GM19452 (cell line): Measurements from ENCODE around the gene SP140L.
"Not testable (repeated sequence)": the region's sequence is repeated elsewhere in the genome, so short reads cannot be mapped to it uniquely, and the experiment has no call there.

Experiments
- ATAC-seq: cut with Tn5 transposase; IDR thresholded peaks from one replicate; pipeline ENCODE4 v1.9.1; 2021; ENCODE audit not compliant: unreplicated experiment

SP140L gene

DNA sequence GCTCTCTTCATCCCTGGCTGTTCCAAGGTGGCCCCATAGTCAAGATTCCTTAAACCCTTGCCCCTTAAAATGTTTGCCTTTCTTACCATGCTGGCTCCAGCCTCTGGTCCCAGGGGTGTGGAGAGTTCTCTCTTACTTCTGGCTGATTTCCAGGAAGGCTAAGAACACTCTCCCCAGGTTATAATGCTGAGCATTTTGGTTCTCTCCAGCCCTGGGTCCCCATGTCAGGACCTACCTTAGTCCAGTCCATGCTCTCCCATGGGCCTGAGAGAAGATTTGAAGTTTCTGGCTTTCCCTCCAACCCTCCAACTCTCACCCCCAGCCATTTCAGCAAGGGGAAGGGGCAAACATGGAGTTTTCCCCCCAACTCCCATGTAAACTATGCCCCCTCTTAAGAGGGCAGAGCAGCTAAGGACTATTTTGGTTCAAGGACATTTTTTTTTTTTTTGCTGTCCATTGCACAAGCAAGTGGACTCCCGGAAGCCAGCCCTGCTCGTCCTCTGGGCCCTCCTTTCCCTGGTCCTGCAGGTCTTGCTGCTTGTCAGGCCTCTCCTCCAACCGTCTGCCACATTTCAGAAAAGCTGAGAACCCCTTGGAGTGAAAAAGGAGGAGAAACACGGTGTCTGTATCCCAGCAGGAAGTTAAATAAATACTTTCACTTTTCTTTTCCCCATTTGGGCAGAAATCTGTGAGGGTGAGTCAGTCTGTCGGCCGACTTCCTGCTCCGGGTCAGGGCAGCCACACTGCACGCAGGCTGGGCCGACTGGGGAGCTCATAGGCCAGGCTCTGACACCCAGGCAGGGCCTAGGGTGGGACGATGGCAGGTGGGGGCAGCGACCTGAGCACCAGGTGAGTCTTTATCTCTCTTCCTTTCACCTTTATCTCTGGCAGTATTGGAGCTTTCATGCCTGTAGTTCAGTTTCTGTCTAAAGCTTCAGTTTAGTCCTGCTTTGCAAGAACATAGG is at the start of gene SP140L:
Gene SP140L (plus strand): TSS at position 741 of the 965 bp plus-strand sequence. CDS start 77 bp downstream, at position 818.
- ATAC-seq, result peak; percentile 92

DNA sequence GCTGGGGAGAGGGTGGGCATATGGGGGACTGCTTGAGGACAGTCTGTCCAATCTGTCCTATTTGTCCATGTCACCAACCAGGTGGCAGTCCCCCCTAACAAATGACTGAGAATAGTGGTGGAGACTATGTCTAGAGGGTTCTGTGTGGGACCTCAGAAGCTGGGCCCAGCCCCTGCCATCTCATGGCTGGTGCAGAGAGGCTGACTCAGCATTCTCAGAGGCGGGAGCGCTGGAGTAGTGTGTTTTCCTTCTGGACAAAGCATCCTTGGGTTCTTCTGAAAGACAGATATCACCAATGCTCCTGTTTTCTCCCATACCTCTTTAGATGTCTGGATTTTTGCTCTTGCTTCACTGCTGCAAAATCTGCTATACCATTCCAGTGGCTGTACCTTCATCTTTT is 44.1 kb upstream of the SP140L start:
- ATAC-seq, result no peak

DNA sequence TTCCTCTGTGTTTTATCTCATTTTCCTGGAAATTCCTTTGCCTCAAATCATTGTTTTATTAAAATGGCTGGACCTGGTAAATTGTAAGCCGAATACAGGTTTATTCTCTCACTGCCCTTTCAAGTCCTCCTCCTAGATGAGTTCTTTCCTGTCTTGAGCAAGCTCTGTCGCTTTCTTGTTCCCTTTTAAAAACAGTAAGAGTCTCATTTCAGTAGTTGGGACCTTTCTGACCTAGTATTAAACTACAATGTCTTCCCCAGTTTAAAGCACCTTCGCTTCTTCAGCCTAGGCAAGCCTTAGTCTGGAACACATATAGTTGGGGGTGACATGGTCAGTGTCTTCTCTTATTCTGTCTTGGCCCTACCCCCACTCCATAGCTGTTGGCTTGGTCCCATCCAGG is 40.9 kb upstream of the SP140L start:
- ATAC-seq, result no peak

DNA sequence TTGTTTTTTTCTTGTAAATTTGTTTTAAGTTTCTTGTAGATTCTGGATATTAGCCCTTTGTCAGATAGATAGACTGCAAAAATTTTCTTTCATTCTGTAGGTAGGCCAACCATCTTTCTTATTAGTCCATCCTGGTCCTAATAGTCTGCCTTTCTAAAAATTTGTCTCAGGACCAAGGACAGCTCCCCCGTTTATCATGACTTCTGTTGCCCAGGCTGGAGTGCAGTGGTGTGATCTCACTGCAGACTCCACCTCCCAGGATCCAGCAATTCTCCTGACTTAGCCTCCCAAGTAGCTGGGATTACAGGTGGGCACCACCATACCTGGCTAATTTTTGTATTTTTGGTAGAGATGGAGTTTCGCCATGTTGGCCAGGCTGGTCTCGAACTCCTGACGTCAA is 37.7 kb upstream of the SP140L start:
- not testable (repeated sequence) for ATAC-seq

DNA sequence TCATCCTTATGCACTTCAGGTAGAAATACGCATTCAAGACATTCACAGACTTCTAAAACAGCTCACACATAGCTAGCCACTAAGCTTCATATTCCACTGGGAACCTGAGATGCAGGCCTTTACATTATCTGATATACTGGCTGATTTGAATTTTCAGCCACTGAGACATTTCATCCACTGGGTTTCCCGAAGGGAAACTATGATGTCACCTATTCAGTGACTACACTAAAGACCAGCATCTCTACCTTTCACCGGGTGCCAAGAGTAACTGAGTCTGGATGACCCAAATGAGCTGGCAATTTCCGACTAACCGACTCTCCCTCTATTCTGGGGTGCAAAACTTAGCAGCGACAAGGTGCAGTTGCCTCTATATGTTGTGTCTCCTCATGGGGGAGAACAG is 31.8 kb upstream of the SP140L start:
- ATAC-seq, result no peak

DNA sequence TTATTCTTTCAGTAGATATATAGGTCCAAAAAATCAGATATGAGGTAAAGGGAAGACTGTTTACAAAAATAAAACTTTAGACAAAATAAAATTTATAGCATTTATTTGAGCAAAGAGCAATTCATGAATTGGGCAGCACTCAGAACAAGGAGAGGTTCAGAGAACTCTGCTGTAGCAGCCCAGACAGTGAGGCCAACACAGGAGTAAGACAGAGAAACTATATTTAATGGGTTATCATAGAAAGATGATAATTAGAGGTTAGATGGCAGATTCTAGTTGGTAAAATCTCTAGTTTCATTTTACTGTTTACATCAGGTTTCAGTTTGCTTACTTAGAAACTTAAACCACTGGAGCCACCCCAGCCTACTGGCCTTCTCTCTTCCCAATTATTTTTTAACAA is 30.1 kb upstream of the SP140L start:
- ATAC-seq, result no peak

DNA sequence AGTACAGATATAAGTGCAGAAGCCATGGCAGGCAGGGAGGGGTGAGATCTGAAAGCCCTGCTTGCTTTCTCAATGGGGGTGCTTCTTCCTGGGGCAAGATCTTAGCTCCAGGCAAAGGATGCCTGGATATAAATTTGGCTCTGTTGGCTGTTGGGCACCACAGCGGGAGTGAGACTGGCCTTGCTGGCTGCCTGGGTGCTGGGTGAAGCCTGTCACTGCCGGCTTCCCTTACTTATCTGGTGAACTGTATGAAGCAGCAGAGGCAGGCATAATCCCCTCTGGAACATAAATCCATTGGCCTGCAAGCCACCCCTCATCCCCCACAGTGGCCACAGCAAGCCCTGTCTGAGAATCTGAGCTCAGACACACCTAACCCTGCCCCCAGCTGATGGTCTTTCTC is 27.4 kb upstream of the SP140L start:
- no peak for ATAC-seq

DNA sequence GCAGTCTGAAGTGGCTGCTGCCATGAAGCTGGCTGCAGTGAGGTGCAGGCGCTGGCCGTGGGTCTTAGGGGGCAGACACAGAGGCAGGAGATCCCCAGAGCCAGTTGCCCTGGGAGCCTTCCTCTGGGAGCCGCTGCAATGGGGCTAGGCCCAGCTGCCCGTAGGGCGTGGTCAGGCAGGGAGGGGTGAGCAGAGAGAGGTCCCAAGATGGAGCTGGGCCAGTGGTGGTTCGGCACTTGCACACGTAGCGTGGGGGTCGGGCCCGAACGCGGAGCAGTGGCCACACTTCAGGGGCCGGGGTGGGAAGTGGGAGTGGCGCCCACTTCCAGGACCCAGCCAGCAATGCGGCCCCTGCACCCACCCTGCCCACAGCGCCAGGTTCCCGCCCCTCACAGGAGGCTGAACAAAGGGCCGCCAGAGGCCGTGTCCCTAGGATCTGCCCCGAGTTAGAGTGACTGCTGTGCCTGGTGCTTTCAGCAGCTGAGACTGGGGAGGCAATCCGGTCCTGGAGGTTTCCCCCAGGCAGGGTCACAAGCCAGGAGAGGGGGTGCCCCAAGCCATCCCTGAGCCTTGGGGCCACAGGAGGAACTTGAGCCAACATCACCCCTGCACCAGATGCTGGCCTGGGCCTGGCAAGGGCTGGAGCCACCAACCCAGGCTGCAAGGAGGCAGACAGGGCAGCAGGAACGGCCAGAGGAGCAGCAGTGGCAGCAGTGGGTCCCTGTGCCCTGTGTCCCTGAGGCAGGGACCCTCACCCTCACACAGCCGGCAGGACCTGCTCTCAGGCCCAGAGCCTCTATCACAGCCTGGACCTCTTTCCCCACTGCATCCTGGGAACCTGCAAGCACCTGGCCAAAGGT is 21.3 kb upstream of the SP140L start:
- no peak for ATAC-seq

DNA sequence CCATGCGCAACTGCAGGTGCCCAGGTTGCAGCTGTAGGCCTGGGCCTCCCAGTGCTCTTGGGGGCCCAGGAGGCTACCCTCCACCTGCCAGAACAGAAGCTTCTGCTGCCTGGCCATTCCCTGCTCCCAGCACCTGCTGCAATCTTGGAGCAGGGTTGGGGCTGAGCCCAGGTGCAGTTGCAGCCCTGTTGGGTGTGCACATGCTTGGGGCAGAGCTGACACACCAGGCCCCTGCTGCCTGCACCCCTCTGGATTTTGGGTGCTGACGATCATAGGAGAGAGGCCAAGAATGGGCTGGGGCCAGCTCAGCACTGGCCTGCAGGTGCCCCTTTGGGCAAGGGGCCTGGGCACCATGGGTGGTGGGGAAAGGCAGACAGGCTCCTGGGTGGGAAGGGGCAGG is 20.5 kb upstream of the SP140L start:
- no peak for ATAC-seq

DNA sequence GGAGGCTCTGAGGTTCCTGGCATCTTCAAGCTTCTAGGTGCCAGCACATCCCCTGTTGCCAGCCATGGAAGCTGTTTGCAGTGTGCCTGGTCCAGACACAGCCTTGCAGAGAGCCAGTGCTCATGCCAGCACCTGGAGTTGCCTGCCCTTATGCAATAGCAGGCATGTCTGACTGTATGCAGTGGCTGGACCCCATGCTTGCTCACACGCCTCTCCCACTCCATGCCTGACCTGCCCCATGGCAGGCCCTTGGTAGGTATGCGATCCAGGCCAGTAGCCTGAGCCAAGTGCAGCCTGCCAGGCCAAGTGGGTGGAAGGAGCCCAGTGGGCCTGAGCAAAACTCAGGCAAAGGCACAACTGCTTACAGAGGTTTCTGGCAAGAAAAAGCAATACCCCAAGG is 19.5 kb upstream of the SP140L start:
- no peak for ATAC-seq

DNA sequence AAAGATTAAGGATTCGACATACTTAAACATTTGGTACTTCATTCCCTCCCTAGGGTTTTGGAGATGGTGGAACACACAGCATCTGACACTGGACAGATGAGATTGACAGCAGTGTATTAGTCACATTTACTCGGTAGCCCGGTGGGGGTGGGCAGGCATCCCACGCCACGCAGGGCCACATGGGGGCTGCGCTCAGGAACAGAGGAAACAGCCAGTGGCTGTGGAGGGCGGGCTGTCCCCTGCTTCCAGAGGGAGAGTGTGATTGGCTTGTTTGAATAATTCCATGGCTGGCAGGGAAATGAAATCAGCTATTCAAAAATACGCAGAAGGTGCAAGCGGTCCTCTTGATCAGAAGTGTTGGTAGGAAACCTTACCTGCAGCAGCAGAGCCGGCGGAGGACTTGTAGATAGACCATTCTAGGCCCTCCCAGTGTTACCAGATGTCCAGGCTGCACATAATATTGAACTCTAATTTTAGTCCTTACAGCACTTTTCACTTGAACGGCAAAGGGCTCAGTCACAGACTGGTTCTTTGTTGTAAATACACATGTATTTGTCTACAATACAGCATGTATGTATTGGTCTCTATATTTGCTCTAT is 18.5 kb upstream of the SP140L start:
- no peak for ATAC-seq

DNA sequence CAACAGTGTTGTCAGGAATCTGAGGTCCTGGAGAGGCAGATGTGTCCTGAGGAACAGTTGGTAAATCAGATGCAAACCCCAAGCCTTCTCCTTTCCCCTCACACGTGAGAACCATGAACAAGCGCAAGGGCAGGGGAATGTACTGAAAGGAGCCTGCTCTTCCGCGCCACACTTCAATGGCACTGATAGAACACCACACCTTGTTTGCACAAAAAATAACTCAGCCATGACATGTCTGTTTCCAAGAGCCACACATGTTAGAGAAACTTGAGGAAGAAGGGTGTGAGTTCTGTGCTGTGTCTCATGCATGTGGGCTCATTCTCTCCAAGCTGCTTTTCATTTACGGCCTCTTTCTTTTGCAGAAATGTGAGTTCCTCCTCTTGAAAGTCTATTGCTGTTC is 16.2 kb upstream of the SP140L start:
- not testable (repeated sequence) for ATAC-seq

DNA sequence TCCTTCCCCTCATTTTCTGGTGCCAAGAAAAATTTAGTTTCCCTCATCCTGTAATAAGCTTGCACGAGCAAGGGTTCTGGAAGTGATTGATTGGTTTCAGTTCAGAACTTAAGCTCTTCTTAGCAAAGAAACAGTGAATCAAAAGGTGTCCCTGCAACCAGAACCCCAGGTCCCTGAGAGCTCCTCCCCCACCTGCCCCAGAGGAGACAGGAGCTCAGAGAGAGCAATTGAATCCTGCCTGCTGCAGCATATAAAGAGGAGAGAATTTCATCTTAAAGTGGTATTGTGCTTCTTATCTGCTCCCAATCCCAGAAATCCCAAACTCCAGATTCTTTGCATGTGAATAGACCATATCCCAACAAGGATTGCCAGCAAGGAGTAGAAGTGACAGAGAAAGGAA is 15.4 kb upstream of the SP140L start:
- ATAC-seq, result not testable (repeated sequence)

DNA sequence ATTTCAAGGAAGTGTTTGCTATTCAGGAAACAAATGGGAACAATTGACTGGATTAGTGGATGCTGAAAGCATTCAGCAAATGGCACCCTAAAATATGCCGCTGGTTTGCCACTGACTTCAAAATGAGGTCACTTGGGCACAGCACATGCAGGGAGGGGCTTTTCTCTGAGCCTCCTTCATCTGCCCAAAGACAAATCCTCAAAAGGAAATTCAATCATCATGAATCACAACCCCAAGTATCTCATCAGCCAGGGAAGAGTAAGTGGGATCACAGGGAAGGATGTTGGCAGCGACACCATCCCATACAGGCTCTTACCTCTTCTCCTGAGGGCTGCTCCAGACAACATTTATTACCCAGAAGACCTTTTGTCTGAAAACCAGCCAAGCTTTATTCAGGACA is 14.4 kb upstream of the SP140L start:
- ATAC-seq, result no peak

DNA sequence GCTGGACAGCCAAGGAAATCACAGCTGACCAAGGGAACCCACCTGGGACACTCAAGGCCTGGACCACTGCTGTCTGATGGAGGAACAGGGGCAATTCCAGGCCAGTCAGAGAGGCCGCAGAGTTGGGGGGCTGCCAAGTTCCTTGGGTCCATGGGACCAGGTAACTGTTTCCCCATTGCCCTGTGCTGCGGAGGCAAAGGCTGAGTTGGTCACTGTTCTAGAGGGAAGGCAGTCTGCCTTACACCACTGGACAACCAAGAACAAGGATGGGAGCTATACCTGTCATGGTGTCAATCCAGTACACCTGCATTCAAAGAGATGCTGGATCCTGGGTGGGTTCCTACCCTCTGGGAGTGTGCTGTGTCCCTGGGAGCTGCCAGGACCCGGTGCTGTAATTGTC is 9.6 kb upstream of the SP140L start:
- no peak for ATAC-seq

DNA sequence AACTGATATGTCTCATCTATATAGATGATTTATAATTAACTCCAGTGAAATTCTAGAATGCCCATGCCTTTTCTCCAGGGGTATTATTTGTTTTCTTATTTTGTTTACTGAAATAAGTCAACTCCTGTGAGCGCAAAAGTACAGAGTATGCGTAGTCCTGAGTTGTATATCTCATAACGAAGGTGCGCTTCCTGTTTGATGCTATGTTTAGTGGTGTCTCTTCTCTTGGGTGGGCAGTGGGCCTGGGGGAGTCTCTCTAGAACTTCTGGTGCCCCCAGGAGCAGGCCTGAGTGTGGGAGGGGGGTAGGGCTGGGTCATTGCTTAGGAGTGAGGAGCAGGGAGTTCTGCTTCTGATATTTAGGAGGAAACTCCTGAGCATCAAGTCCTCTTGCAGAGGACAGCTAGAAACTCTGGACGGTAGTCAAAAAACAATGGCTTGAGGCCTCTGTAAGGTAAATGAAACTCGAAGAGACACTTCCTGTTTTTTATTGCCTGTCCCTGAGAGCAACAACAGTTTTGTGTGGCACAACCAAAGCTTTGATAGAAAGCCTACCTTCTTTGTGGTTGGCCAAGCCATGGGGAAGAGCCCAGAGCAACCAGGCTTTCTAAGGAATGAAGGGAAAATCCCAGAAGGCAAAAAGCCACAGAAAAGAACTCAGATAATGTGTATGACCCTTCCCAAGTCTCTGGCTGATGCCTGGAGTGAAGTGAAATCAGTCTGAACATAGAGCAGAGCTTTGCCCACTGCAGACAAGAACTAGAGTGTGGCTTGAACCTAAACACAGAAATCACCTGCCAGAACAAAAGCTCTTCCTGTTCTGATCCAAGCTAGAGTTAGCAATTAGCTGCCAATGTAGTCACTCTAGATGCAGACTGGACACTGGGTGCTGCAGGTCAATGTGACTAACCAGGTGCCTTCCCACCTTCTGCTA is 8.5 kb upstream of the SP140L start:
- peak; percentile 38 for ATAC-seq

DNA sequence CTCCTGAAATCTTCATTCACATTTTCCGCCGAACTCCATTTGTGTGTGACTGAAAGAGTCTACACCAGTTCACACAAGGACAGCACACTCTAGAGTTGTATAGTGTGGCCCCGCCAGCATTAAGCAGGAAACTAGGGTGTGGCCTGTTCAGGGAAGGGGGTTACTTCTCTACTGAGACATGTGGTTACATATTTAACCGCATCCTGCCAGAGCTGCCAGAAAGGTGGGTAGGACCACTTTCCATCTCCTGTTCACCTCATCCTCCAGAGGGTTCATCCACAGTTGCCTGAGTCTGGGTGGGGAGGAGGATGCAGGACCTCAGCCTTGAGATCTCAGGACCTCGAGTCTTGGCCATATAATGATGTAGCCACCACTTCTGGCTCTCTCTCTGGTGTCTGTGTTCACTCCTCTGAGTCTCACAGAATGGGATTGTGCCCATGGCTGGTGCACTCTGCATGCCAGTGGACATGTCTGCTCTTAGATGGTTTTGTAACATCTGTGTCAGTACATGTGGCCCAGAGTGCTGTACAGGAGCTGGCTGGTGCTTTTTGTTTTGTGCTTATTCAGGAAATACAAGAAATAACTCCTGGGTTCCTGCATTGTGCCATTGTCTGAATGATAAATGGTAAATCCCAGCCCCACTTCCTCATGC is 7.7 kb upstream of the SP140L start:
- peak; percentile 87 for ATAC-seq

DNA sequence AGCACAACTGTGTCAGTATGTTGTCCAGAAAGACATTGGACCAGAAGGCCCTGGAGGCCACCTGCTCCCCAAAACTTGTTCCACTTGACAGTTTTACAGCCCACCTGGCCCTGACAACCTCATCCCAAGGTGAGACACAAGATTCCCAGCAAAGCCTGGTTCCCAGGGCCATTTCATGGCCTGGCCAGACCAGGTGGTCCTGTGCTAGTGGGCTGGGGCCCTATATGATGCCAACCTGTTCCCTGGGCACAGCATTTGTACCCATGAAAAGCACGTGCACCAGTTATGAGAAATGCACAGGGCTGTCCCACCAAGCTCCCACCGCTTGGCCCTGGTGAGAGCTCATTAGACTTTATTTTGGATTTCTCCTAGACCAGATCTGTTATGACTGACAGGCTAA is 6.0 kb upstream of the SP140L start:
- ATAC-seq, result no peak

DNA sequence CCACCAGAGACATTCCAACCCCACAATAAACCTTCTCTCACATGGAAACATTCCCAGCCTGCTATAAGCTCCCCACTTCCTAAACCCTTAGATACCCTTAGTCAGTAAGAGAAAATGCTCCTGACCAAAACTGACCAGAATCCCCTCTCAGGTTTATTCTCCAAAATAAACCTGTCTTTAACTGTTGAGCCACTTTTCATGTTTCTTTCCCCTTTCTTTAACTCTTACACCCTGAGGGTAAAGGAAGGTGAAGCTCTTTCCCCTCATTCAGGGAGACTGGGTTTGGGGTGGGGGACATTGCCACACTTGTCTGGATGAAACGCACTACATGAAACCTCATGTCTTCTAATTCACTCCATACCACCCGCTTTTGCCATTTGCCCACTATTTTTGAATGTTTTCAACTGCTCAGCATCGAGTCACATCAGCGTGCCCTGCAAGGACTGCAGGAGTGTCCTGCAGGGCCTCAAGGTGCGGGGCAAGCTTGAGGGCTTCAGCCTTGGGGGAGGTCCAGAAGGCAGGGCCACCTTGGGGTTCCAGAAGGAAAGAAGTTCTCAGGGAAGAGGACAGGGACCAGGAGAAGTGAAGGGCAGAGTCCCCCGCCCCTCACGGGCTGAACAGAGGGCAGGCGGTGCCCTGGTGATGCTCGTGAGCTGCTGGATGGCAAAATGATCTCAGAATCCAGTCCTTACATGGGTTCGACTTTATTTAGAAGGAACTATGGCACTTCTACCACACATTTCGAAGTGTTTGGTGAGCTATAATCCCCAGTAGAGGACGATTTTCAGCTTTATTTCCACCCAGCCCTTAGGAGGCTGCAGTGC is 4.2 kb upstream of the SP140L start:
- ATAC-seq, result no peak
